HepG2 (cell line): ENCODE results near the gene MAST1. TPM values are rescaled to one million over a fixed set of nuclear protein-coding genes. Genes with fewer than 3 reads are reported as not detected.

Source experiments
- CTCF ChIP-seq: sonication (generic); formaldehyde crosslinking; IDR thresholded peaks from 2 replicates; pipeline ENCODE4 v1.5.0; 2020; ENCODE audit warnings: mild to moderate bottlenecking, missing genetic modification reagents, moderate library complexity
- DNMT1 ChIP-seq: sonication (generic); formaldehyde crosslinking; IDR thresholded peaks from 2 replicates; pipeline ENCODE4 v1.5.1; 2020; ENCODE audit warnings: mild to moderate bottlenecking, missing genetic modification reagents
- DR1 ChIP-seq: sonication (generic); formaldehyde crosslinking; IDR thresholded peaks from 2 replicates; pipeline ENCODE4 v1.8.0; 2021; ENCODE audit warnings: mild to moderate bottlenecking, missing genetic modification reagents, inconsistent platforms
- E2F5 ChIP-seq: sonication (generic); formaldehyde crosslinking; conservative IDR thresholded peaks from 2 replicates; pipeline ENCODE4 v1.4.0; 2020; ENCODE audit warnings: missing genetic modification reagents
- GTF2F1 ChIP-seq: fragments of 150-350 bp; IDR thresholded peaks from 2 replicates; pipeline ENCODE4 v1.6.1; 2014; ENCODE audit warnings: low read length
- KDM6A ChIP-seq: IDR thresholded peaks from 2 replicates; pipeline ENCODE4 v1.6.1; 2016; ENCODE audit warnings: low read depth
- MXD1 ChIP-seq: sonication (generic); formaldehyde crosslinking; IDR thresholded peaks from 2 replicates; pipeline ENCODE4 v1.4.0; 2020; ENCODE audit warnings: mild to moderate bottlenecking, missing genetic modification reagents
- RBM22 ChIP-seq: fragments of 200-400 bp; formaldehyde crosslinking; optimal IDR thresholded peaks from 2 replicates; pipeline ENCODE3; 2017; ENCODE audit warnings: mild to moderate bottlenecking, low read length, moderate library complexity
- SOX5 ChIP-seq: IDR thresholded peaks from 2 replicates; pipeline ENCODE4 v1.6.1; 2016; ENCODE audit warnings: borderline replicate concordance
- SUZ12 ChIP-seq: fragments of 150-350 bp; IDR thresholded peaks from 2 replicates; pipeline ENCODE4 v1.6.1; 2014; ENCODE audit warnings: low read depth, low read length
- U2AF2 ChIP-seq: fragments of 200-400 bp; formaldehyde crosslinking; IDR thresholded peaks from 2 replicates; pipeline ENCODE4 v1.6.1; 2017; ENCODE audit warnings: low read depth, mild to moderate bottlenecking, low read length
- ZNF143 ChIP-seq: sonication (generic); formaldehyde crosslinking; IDR thresholded peaks from 2 replicates; pipeline ENCODE4 v1.4.0; 2020; ENCODE audit warnings: missing genetic modification reagents
- ZNF207 ChIP-seq: fragments of 450-650 bp; IDR thresholded peaks from 2 replicates; pipeline ENCODE4 v1.6.1; 2016; ENCODE audit warnings: antibody characterized with exemption, borderline replicate concordance
- ZNF329 ChIP-seq: sonication (generic); formaldehyde crosslinking; IDR thresholded peaks from 2 replicates; pipeline ENCODE4 v1.9.0; 2021; ENCODE audit warnings: low read depth, mild to moderate bottlenecking, missing genetic modification reagents
- ZNF446 ChIP-seq: sonication (generic); formaldehyde crosslinking; IDR thresholded peaks from 2 replicates; pipeline ENCODE4 v1.5.0; 2020; ENCODE audit warnings: mild to moderate bottlenecking, missing genetic modification reagents
- ZNF615 ChIP-seq: sonication (generic); formaldehyde crosslinking; IDR thresholded peaks from 2 replicates; pipeline ENCODE4 v1.5.0; 2020; ENCODE audit warnings: mild to moderate bottlenecking, missing genetic modification reagents, borderline replicate concordance
- ZNF619 ChIP-seq: sonication (generic); formaldehyde crosslinking; IDR thresholded peaks from 2 replicates; pipeline ENCODE4 v1.4.0; 2020; ENCODE audit warnings: mild to moderate bottlenecking, missing genetic modification reagents
- polyA plus RNA-seq, 8 experiments: library from polyadenylated mRNA; depleted of rRNA in 3 of 8; stranded (reverse) in 7 of 8; unstranded in 1 of 8; fragments of >200 nt; fragmentation: Illumina TruSeq in 4 of 8; extraction: Trizol in 4 of 8; gene quantifications; 2 replicates each; pipeline versions ENCODE4 v1.2.1 to v1.2.3, GENCODE V29; 2011 to 2016; ENCODE audit warnings: low read depth in 4 of 8, missing spikeins in 1 of 8, mixed read lengths in 1 of 8; ENCODE audit not compliant: insufficient read depth in 1 of 8
- total RNA-seq, 5 experiments: library from RNA; depleted of rRNA; stranded (reverse); fragments of >200 nt; fragmentation: Illumina TruSeq; extraction: Trizol; gene quantifications; 2 replicates each; pipeline ENCODE4 v1.2.3, GENCODE V29; 2016; ENCODE audit warnings: low read depth in 1 of 5
- TF ChIP-seq, protein P1 (sequence below): sonication (generic); formaldehyde crosslinking; IDR thresholded peaks from 2 replicates; pipeline ENCODE4 v1.4.0; 2020; ENCODE audit warnings: missing genetic modification reagents, mild to moderate bottlenecking, borderline replicate concordance
- TF ChIP-seq, protein P2 (sequence below): sonication (generic); formaldehyde crosslinking; IDR thresholded peaks from 2 replicates; pipeline ENCODE4 v1.8.1; 2022; ENCODE audit warnings: mild to moderate bottlenecking, missing genetic modification reagents
- TF ChIP-seq, protein P3 (sequence below): IDR thresholded peaks from 2 replicates; pipeline ENCODE4 v1.6.1; 2018; ENCODE audit warnings: missing genetic modification reagents, mild to moderate bottlenecking, missing compliant biosample characterization

MAST1 gene
- total and polyA plus RNA-seq, 2 of the 13 experiments (the other 11 are each of a cell fraction or from before 2014, with no cell fraction given) = 0.73 to 4.7 TPM

DNA sequence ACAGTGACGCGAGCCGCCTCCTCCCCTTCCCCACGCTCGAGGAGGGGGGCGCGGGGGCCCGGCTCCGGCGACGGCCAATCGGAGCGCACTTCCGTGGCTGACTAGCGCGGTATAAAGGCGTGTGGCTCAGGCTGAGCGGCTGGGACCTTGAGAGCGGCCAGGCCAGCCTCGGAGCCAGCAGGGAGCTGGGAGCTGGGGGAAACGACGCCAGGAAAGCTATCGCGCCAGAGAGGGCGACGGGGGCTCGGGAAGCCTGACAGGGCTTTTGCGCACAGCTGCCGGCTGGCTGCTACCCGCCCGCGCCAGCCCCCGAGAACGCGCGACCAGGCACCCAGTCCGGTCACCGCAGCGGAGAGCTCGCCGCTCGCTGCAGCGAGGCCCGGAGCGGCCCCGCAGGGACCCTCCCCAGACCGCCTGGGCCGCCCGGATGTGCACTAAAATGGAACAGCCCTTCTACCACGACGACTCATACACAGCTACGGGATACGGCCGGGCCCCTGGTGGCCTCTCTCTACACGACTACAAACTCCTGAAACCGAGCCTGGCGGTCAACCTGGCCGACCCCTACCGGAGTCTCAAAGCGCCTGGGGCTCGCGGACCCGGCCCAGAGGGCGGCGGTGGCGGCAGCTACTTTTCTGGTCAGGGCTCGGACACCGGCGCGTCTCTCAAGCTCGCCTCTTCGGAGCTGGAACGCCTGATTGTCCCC is 46.8 kb upstream of the MAST1 start, which contains the start of gene JUNB (continued):
- no peak for TF ChIP-seq U2AF2
- peak; percentile 24 for TF ChIP-seq CTCF (CRISPR knock-in tag)
- TF ChIP-seq DR1 (CRISPR knock-in tag) = peak; percentile 99
- no peak for TF ChIP-seq ZNF207
- TF ChIP-seq DNMT1 (CRISPR knock-in tag) = peak; percentile 86
- TF ChIP-seq ZNF143 (CRISPR knock-in tag) = 0 out of 2 replicates have a peak, but pooled peaks have one; percentile 17
- 0 out of 2 replicates have a peak, but pooled peaks have one; percentile 78 for TF ChIP-seq GTF2F1
- peak; percentile 79; the same call in 1 of the 2 replicates for TF ChIP-seq ZNF329 (CRISPR knock-in tag)
- TF ChIP-seq, protein P1, sequence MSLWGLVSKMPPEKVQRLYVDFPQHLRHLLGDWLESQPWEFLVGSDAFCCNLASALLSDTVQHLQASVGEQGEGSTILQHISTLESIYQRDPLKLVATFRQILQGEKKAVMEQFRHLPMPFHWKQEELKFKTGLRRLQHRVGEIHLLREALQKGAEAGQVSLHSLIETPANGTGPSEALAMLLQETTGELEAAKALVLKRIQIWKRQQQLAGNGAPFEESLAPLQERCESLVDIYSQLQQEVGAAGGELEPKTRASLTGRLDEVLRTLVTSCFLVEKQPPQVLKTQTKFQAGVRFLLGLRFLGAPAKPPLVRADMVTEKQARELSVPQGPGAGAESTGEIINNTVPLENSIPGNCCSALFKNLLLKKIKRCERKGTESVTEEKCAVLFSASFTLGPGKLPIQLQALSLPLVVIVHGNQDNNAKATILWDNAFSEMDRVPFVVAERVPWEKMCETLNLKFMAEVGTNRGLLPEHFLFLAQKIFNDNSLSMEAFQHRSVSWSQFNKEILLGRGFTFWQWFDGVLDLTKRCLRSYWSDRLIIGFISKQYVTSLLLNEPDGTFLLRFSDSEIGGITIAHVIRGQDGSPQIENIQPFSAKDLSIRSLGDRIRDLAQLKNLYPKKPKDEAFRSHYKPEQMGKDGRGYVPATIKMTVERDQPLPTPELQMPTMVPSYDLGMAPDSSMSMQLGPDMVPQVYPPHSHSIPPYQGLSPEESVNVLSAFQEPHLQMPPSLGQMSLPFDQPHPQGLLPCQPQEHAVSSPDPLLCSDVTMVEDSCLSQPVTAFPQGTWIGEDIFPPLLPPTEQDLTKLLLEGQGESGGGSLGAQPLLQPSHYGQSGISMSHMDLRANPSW (CRISPR knock-in tag) = peak; percentile 54; the same call in 1 of the 2 replicates
- peak; percentile 69; the same call in 1 of the 2 replicates for TF ChIP-seq MXD1 (CRISPR knock-in tag)
- TF ChIP-seq RBM22 = peak; percentile 70
- TF ChIP-seq ZNF619 (CRISPR knock-in tag) = peak; percentile 52; the same call in 1 of the 2 replicates
- TF ChIP-seq E2F5 = 0 out of 2 replicates have a peak, but pooled peaks have one; percentile 54
- TF ChIP-seq, protein P2, sequence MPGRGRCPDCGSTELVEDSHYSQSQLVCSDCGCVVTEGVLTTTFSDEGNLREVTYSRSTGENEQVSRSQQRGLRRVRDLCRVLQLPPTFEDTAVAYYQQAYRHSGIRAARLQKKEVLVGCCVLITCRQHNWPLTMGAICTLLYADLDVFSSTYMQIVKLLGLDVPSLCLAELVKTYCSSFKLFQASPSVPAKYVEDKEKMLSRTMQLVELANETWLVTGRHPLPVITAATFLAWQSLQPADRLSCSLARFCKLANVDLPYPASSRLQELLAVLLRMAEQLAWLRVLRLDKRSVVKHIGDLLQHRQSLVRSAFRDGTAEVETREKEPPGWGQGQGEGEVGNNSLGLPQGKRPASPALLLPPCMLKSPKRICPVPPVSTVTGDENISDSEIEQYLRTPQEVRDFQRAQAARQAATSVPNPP = no peak
- no peak for TF ChIP-seq SUZ12
- TF ChIP-seq SOX5 = peak; percentile 66; the same call in 1 of the 2 replicates
- no peak for TF ChIP-seq ZNF446 (CRISPR knock-in tag)
- 0 out of 2 replicates have a peak, but pooled peaks have one; percentile 28 for TF ChIP-seq KDM6A
- no peak for TF ChIP-seq ZNF615 (CRISPR knock-in tag)
- TF ChIP-seq, protein P3, sequence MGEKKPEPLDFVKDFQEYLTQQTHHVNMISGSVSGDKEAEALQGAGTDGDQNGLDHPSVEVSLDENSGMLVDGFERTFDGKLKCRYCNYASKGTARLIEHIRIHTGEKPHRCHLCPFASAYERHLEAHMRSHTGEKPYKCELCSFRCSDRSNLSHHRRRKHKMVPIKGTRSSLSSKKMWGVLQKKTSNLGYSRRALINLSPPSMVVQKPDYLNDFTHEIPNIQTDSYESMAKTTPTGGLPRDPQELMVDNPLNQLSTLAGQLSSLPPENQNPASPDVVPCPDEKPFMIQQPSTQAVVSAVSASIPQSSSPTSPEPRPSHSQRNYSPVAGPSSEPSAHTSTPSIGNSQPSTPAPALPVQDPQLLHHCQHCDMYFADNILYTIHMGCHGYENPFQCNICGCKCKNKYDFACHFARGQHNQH = peak; percentile 92
